Transverse colon (tissue), 4 donors: Measurements from ENCODE around the gene UBE2L3. TPM values are rescaled to one million over a fixed set of nuclear protein-coding genes. Genes with fewer than 3 reads are reported as not detected.
"Not testable (repeated sequence)": the region's sequence is repeated elsewhere in the genome, so short reads cannot be mapped to it uniquely, and the experiment has no call there.

Experiments used
- DNase-seq: peaks from one replicate; pipeline ENCODE4 v3.0.0-alpha.2; 2019
- H3K27ac ChIP-seq, 4 donors: fragments of 200-600 bp; sonication (generic); 2 replicates each; pipeline ENCODE4 v1.5.1; 2016 to 2018; ENCODE audit warnings: inconsistent platforms in 4 of 4
- H3K27me3 ChIP-seq: fragments of 200-600 bp; sonication (generic); 2 replicates; pipeline ENCODE4 v1.5.1; 2017; ENCODE audit warnings: inconsistent platforms
- H3K36me3 ChIP-seq, 4 donors: fragments of 200-600 bp; sonication (generic); 2 replicates each; pipeline ENCODE4 v1.5.1; 2017 to 2019; ENCODE audit warnings: inconsistent platforms in 4 of 4
- H3K4me1 ChIP-seq, 4 donors: fragments of 200-600 bp; sonication (generic); 2 replicates each; pipeline ENCODE4 v1.5.1; 2017 to 2020; ENCODE audit warnings: inconsistent platforms in 4 of 4
- H3K4me3 ChIP-seq, 4 donors: fragments of 200-600 bp; sonication (generic); 1 replicate in 1 of 4; 2 replicates in 3 of 4; pipeline versions ENCODE4 v1.5.1 to v1.6.1; 2017 to 2019; ENCODE audit warnings: inconsistent platforms in 4 of 4
- H3K9me3 ChIP-seq, 2 donors: fragments of 200-600 bp; sonication (generic); 2 replicates each; pipeline ENCODE4 v1.5.1; 2017 to 2019; ENCODE audit warnings: inconsistent platforms in 2 of 2
- CTCF ChIP-seq, 5 experiments: fragments of 200-600 bp in 3 of 5; fragments of 450-650 bp in 2 of 5; sonication (generic) in 3 of 5; IDR thresholded peaks; 1 replicate in 2 of 5; 2 replicates in 3 of 5; pipeline ENCODE4 v1.5.1; 2016 to 2017; ENCODE audit warnings: antibody characterized with exemption in 5 of 5, inconsistent platforms in 3 of 5, mild to moderate bottlenecking in 2 of 5, moderate library complexity in 1 of 5
- EP300 ChIP-seq: sonication (generic); formaldehyde crosslinking; IDR thresholded peaks from one replicate; pipeline ENCODE4 v1.6.1; 2017; ENCODE audit warnings: antibody characterized with exemption, low read depth
- POLR2A ChIP-seq: fragments of 450-650 bp; IDR thresholded peaks from one replicate; pipeline ENCODE4 v1.6.1; 2016; ENCODE audit warnings: antibody characterized with exemption, mild to moderate bottlenecking, moderate library complexity
- POLR2AphosphoS5 ChIP-seq, 3 donors: sonication (generic); formaldehyde crosslinking; IDR thresholded peaks; one replicate each; pipeline ENCODE4 v1.6.1; 2016; ENCODE audit warnings: antibody characterized with exemption in 3 of 3
- WGBS, 2 donors: methylation state at CpG; one replicate each; pipeline ENCODE4 v1.1.5; 2018; ENCODE audit warnings: low coverage in 1 of 2; 5-methylcytosine and 5-hydroxymethylcytosine counted together
- in situ Hi-C, 4 donors: fragments of 200-750 bp; cut with MboI; loops; one replicate each; pipeline versions ENCODE4 v1.15.0 to v1.15.1; 2017; ENCODE audit warnings: low sequenced_read_pairs in 3 of 4, low pct_ligation_motif_present in 1 of 4, low pct_unique_long_range_greater_than_20kb in 1 of 4
- intact Hi-C: fragments of 100-400 bp; cut with DNase I; formaldehyde crosslinking; loops from one replicate; pipeline ENCODE4 v1.15.1; 2023; ENCODE audit warnings: low total_unique reads
- total RNA-seq, 4 donors: library from RNA; depleted of rRNA; stranded (reverse); fragments of >200 nt; gene quantifications; one replicate each; pipeline ENCODE4 v1.1.0, GENCODE V29; 2016

UBE2L3 gene
- total RNA-seq, 4 donors from 2014 or later = 21.9 to 48.7 (median 33.5) TPM

GRCh38 chr22:21568347-21569075, 997 bp downstream of the UBE2L3 start:
- Histone ChIP-seq H3K4me3 (peak overlapping the region; percentile 82 to 92 (median 90)), H3K4me1 (peaks cover 33 to 52% (median 44%) of the 10 kb centered on the region in 4 donors), H3K36me3 (no peaks in the 10 kb centered on the region), H3K27ac (peak overlapping the region; percentile 90 to 96 (median 94)), H3K27me3 (no peaks in the 10 kb centered on the region), H3K9me3 (no peaks in the 10 kb centered on the region)
- 2 to 8% methylated on average over 2 to 26 of the region's 26 CpGs for WGBS, 2 donors
- TF ChIP-seq CTCF (IDR thresholded peaks at IDR 0.05) = no peak
- no peak for TF ChIP-seq POLR2A
- TF ChIP-seq POLR2AphosphoS5 (IDR thresholded peaks at IDR 0.05) = no peak
- no peak for TF ChIP-seq EP300
- in situ Hi-C loops = no loop called here
- intact Hi-C loops = no loop called here
- DNase-seq = peak; percentile 39

- in situ Hi-C loops = not testable (repeated sequence)
- peaks cover 38 to 58% (median 49%) of the 10 kb centered on the region in 4 donors for H3K4me1 ChIP-seq
- peak overlapping the region; percentile 90 to 96 (median 94) for H3K27ac ChIP-seq
Measured at GRCh38 chr22:21569076-21569427, 1.5 kb downstream of the UBE2L3 start.

GRCh38 chr22:21569459-21570170, 2.1 kb downstream of the UBE2L3 start:
- H3K9me3 ChIP-seq = no peaks in the 10 kb centered on the region
- no peak for DNase-seq
- intact Hi-C loops = no loop called here
- H3K4me1 ChIP-seq = peaks cover 44 to 63% (median 54%) of the 10 kb centered on the region in 4 donors
- peak overlapping the region in 1 of 4 donors; percentile 96 for H3K27ac ChIP-seq
- H3K27me3 ChIP-seq = no peaks in the 10 kb centered on the region
- H3K4me3 ChIP-seq = peak overlapping the region in 1 of 4 donors; percentile 90
- WGBS, 2 donors = 49 to 59% methylated on average over 8 of the region's 8 CpGs
- H3K36me3 ChIP-seq = no peaks in the 10 kb centered on the region
- TF ChIP-seq EP300 = no peak
- TF ChIP-seq CTCF (IDR thresholded peaks at IDR 0.05) = no peak
- TF ChIP-seq POLR2AphosphoS5 (IDR thresholded peaks at IDR 0.05) = no peak
- TF ChIP-seq POLR2A = no peak
- in situ Hi-C loops = no loop called here

More at GRCh38 chr22:21569076-21569427, 1.5 kb downstream of the UBE2L3 start:
- H3K36me3 ChIP-seq, H3K27me3 ChIP-seq, DNase-seq, intact Hi-C loops, H3K9me3 ChIP-seq: not testable (repeated sequence)
- WGBS, 2 donors = 43 to 51% methylated on average over 9 to 12 of the region's 12 CpGs
- H3K4me3 ChIP-seq = peak overlapping the region in 3 of 4 donors; percentile 90 to 92 (median 90)

DNA sequence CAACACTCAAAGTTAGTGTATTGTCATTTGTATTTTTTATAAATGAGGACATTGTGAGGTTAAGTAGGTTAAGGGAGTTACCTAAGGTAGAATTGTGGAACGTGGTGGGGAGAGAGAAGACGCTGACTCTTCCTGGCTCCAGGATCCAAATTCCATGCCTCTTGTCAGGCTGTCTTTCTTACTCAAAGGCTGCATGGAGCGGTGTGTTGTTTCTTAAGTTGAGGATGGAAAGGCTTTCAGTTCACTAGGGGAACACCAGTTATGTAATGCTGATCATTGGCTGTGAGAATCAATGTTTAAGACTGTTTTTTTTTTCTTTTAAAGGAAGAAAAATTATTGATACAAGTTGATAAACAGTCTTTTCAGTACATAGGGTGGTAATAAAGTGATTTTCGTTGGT, 2.9 kb downstream of the UBE2L3 start:
- in situ Hi-C loops = no loop called here
- Histone ChIP-seq H3K27me3 (no peaks in the 10 kb centered on the region), H3K4me3 (no peak overlapping the region), H3K4me1 (peaks cover 45 to 67% (median 60%) of the 10 kb centered on the region in 4 donors), H3K36me3 (no peaks in the 10 kb centered on the region), H3K9me3 (no peaks in the 10 kb centered on the region), H3K27ac (no peak overlapping the region)
- 33 to 53% methylated on average over 1 to 4 of the region's 4 CpGs for WGBS, 2 donors
- no peak for TF ChIP-seq EP300
- no peak for TF ChIP-seq POLR2A
- no peak for TF ChIP-seq CTCF (IDR thresholded peaks at IDR 0.05)
- TF ChIP-seq POLR2AphosphoS5 (IDR thresholded peaks at IDR 0.05) = no peak
- DNase-seq = no peak
- intact Hi-C loops = no loop called here
